ENCODE data around the gene KIAA0825. TPM values are rescaled to one million over a fixed set of nuclear protein-coding genes. Genes with fewer than 3 reads are reported as not detected.

The KIAA0825 gene
- polyA plus RNA-seq, 1 donor from 2014 or later = 5.1 TPM

DNA sequence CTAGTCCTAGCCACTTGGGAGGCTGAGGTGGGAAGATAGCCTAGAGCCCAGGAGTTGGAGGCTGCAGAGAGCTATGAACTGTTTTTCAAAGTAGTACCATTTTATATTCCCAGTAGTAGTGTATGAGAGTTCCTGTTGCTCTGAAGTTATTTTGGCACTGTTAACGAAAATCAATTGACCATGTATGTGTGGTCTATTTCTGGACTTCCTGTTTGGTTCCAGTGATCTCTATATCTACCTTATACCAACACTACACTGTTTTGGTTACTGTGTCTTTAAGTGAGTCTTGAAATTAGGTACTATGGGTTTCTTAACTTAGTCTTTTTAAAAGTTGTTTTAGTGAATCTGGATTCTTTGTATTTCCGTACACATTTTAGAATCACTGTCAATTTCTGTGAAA, 13.6 kb upstream of the KIAA0825 start:
- no peak overlapping the region for H3K4me2 ChIP-seq (ENCODE audit: low read length)
- TF ChIP-seq POLR2AphosphoS5 (IDR thresholded peaks at IDR 0.05) (no peak), TAF1 (IDR thresholded peaks at IDR 0.05; ENCODE audit: low read depth) (no peak), EP300 (conservative IDR thresholded peaks at IDR 0.05; ENCODE audit: poor library complexity, severe bottlenecking) (no peak)
- TF ChIP-seq, protein P1, sequence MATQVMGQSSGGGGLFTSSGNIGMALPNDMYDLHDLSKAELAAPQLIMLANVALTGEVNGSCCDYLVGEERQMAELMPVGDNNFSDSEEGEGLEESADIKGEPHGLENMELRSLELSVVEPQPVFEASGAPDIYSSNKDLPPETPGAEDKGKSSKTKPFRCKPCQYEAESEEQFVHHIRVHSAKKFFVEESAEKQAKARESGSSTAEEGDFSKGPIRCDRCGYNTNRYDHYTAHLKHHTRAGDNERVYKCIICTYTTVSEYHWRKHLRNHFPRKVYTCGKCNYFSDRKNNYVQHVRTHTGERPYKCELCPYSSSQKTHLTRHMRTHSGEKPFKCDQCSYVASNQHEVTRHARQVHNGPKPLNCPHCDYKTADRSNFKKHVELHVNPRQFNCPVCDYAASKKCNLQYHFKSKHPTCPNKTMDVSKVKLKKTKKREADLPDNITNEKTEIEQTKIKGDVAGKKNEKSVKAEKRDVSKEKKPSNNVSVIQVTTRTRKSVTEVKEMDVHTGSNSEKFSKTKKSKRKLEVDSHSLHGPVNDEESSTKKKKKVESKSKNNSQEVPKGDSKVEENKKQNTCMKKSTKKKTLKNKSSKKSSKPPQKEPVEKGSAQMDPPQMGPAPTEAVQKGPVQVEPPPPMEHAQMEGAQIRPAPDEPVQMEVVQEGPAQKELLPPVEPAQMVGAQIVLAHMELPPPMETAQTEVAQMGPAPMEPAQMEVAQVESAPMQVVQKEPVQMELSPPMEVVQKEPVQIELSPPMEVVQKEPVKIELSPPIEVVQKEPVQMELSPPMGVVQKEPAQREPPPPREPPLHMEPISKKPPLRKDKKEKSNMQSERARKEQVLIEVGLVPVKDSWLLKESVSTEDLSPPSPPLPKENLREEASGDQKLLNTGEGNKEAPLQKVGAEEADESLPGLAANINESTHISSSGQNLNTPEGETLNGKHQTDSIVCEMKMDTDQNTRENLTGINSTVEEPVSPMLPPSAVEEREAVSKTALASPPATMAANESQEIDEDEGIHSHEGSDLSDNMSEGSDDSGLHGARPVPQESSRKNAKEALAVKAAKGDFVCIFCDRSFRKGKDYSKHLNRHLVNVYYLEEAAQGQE (IDR thresholded peaks at IDR 0.05; ENCODE audit: borderline replicate concordance) = no peak
- H3K9me3 ChIP-seq (ENCODE audit: low read length) = no peaks in the 10 kb centered on the region
- no peaks in the 10 kb centered on the region for H3F3A ChIP-seq (ENCODE audit: insufficient read depth, low read length, poor library complexity, severe bottlenecking)
- H3K36me3 ChIP-seq (ENCODE audit: insufficient read depth, low read length) = no peaks in the 10 kb centered on the region
- H3K79me2 ChIP-seq (replicated peaks; ENCODE audit: insufficient read depth, low read length) = no peaks in the 10 kb centered on the region
- H3K4me3 ChIP-seq (ENCODE audit: low read length) = no peak overlapping the region
- H2AFZ ChIP-seq (ENCODE audit: low read depth, low read length) = no peak overlapping the region
- no peaks in the 10 kb centered on the region for H3K27me3 ChIP-seq (ENCODE audit: insufficient read depth, low read depth, low read length)
- no peaks in the 10 kb centered on the region for H4K20me1 ChIP-seq (ENCODE audit: insufficient read depth)
- no peaks in the 10 kb centered on the region for H3K9me2 ChIP-seq (ENCODE audit: insufficient read depth, low read length)
- H3K27ac ChIP-seq (ENCODE audit: low read length) = no peak overlapping the region
- H3K9ac ChIP-seq (ENCODE audit: low read length) = no peak overlapping the region

DNA sequence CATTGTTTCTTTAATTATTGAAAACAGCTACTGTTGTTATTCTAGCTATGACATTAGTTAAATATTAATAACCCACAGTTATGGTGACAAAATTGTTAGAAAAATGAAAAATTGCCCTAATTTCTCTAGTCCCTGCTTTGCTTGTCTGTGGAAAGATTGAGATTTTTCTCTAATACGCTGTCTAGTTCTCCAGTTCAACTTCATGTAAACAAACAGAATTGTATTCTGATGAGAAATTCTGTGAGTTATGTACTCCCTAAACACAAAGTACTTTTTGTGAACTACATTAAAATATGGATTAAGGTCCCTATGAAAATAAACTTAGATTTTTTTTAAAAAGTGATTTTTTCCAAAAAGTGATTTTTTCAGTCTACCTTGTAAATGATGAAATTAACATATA, 8.8 kb upstream of the KIAA0825 start:
- Histone ChIP-seq H3K9me2 (ENCODE audit: insufficient read depth, low read length) (no peaks in the 10 kb centered on the region), H2AFZ (ENCODE audit: low read depth, low read length) (no peak overlapping the region), H3K79me2 (replicated peaks; ENCODE audit: insufficient read depth, low read length) (peaks cover 8% of the 10 kb centered on the region), H3K9me3 (ENCODE audit: low read length) (no peaks in the 10 kb centered on the region), H3K4me2 (ENCODE audit: low read length) (no peak overlapping the region), H3K36me3 (ENCODE audit: insufficient read depth, low read length) (no peaks in the 10 kb centered on the region), H3K9ac (ENCODE audit: low read length) (no peak overlapping the region), H3K4me3 (ENCODE audit: low read length) (no peak overlapping the region), H4K20me1 (ENCODE audit: insufficient read depth) (no peaks in the 10 kb centered on the region), H3F3A (ENCODE audit: insufficient read depth, low read length, poor library complexity, severe bottlenecking) (no peaks in the 10 kb centered on the region), H3K27ac (ENCODE audit: low read length) (no peak overlapping the region), H3K27me3 (ENCODE audit: insufficient read depth, low read depth, low read length) (no peaks in the 10 kb centered on the region)
- TF ChIP-seq EP300 (conservative IDR thresholded peaks at IDR 0.05; ENCODE audit: poor library complexity, severe bottlenecking) = no peak
- TF ChIP-seq, protein P2, sequence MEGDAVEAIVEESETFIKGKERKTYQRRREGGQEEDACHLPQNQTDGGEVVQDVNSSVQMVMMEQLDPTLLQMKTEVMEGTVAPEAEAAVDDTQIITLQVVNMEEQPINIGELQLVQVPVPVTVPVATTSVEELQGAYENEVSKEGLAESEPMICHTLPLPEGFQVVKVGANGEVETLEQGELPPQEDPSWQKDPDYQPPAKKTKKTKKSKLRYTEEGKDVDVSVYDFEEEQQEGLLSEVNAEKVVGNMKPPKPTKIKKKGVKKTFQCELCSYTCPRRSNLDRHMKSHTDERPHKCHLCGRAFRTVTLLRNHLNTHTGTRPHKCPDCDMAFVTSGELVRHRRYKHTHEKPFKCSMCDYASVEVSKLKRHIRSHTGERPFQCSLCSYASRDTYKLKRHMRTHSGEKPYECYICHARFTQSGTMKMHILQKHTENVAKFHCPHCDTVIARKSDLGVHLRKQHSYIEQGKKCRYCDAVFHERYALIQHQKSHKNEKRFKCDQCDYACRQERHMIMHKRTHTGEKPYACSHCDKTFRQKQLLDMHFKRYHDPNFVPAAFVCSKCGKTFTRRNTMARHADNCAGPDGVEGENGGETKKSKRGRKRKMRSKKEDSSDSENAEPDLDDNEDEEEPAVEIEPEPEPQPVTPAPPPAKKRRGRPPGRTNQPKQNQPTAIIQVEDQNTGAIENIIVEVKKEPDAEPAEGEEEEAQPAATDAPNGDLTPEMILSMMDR (IDR thresholded peaks at IDR 0.05; ENCODE audit: poor library complexity, severe bottlenecking) = no peak

DNA sequence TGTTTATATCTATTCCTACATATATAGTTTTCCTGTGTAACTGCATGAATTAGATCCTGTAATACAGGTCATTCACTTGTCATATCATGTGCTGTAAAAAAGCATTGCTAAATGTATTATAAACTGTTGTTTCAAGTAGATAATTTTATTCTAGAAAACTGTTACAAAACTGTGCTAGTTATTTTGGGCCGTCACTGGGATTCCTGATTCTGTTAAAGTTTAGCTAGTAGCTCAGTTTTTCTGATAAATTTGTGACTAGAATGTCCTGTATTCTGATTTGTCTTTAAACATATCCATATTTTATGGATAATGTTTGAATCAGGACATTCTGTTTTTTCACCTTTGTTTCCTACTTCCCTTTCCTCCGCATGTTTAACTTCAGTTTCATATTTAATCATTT, 5.5 kb upstream of the KIAA0825 start:
- no peak for TF ChIP-seq MXI1 (conservative IDR thresholded peaks at IDR 0.05; ENCODE audit: poor library complexity, severe bottlenecking)
- TF ChIP-seq EZH2 (IDR thresholded peaks at IDR 0.05; ENCODE audit: borderline replicate concordance, insufficient read depth, low read length, poor library complexity, severe bottlenecking) = no peak
- TF ChIP-seq, protein P1 (IDR thresholded peaks at IDR 0.05; ENCODE audit: borderline replicate concordance) = no peak
- TF ChIP-seq EP300 (conservative IDR thresholded peaks at IDR 0.05; ENCODE audit: poor library complexity, severe bottlenecking) = no peak
- TF ChIP-seq SMC3 (conservative IDR thresholded peaks at IDR 0.05; ENCODE audit: poor library complexity) = no peak
- no peak for TF ChIP-seq TAF1 (IDR thresholded peaks at IDR 0.05; ENCODE audit: low read depth)
- TF ChIP-seq RAD21 (conservative IDR thresholded peaks at IDR 0.05) = no peak
- no peak for TF ChIP-seq POLR2AphosphoS5 (IDR thresholded peaks at IDR 0.05)
- TF ChIP-seq, protein P2 (IDR thresholded peaks at IDR 0.05; ENCODE audit: poor library complexity, severe bottlenecking) = no peak
- Histone ChIP-seq H3K79me2 (replicated peaks; ENCODE audit: insufficient read depth, low read length) (peaks cover 29% of the 10 kb centered on the region), H3K4me3 (ENCODE audit: low read length) (no peak overlapping the region), H3K27ac (ENCODE audit: low read length) (no peak overlapping the region), H3K9ac (ENCODE audit: low read length) (no peak overlapping the region), H2AFZ (ENCODE audit: low read depth, low read length) (no peak overlapping the region), H3K36me3 (ENCODE audit: insufficient read depth, low read length) (no peaks in the 10 kb centered on the region), H3K4me2 (ENCODE audit: low read length) (no peak overlapping the region), H3F3A (ENCODE audit: insufficient read depth, low read length, poor library complexity, severe bottlenecking) (no peaks in the 10 kb centered on the region), H3K9me3 (ENCODE audit: low read length) (no peaks in the 10 kb centered on the region), H3K9me2 (ENCODE audit: insufficient read depth, low read length) (no peaks in the 10 kb centered on the region), H4K20me1 (ENCODE audit: insufficient read depth) (no peaks in the 10 kb centered on the region), H3K27me3 (ENCODE audit: insufficient read depth, low read depth, low read length) (no peaks in the 10 kb centered on the region)
